GM18870 (cell line): ENCODE results near the gene RTBDN.
"Not testable (repeated sequence)": the region's sequence is repeated elsewhere in the genome, so short reads cannot be mapped to it uniquely, and the experiment has no call there.

ENCODE experiments used
- ATAC-seq: cut with Tn5 transposase; IDR thresholded peaks from one replicate; pipeline ENCODE4 v1.9.1; 2021; ENCODE audit warnings: moderate library complexity; ENCODE audit not compliant: unreplicated experiment

The RTBDN gene

DNA sequence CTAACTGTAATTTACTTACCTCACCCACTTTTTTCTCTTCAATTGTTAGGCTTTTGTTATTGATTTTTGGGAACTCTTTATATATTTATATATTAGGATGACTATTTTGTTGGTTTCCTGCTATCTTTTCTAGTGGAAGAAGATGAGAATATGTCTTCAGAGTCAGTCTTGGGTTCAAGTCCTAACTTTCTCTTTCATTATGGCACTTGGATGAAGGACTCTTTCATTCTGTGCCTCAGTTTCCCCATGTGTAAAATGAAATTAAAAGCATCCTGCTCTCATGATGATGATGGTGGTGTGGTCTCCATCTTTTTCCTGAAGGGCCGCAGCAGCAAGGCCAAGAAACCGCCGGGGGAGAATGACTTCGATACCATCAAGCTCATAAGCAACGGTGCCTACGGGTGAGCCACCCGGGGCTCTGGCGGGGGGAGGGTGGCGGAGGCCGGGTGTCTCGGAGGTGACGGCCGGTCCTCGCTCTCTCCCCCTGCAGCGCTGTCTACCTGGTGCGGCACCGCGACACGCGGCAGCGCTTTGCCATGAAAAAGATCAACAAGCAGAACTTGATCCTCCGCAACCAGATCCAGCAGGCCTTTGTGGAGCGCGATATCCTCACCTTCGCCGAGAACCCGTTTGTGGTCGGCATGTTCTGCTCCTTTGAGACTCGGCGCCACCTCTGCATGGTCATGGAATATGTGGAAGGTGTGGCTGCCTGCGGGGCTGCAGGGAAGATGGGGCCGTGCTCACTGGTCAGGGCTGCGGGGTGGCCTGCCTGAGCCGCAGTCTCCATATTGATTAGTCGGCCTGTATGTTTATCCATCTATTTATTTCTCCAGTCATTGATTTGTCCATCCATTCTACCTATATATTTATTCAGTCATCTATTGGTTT, 23.9 kb upstream of the RTBDN start:
- no peak for ATAC-seq

DNA sequence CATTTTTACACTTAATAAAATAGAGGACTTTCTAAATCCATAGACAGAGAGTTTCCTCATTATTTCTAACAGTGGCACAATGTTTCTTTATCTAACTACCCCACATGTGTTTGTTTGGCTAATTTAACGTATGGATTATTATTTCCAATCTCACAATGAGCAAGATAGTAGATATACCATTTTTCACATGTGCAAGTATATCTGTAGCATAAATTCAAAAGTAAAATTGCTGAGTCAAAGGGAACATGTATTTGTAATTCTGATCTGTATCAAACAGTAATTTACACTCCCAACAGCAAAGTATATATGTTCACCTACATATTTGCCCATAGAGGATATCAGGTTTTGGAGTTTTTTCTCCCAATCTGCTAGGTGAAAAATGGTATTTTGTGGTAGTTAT, 22.3 kb upstream of the RTBDN start:
- ATAC-seq, result no peak

DNA sequence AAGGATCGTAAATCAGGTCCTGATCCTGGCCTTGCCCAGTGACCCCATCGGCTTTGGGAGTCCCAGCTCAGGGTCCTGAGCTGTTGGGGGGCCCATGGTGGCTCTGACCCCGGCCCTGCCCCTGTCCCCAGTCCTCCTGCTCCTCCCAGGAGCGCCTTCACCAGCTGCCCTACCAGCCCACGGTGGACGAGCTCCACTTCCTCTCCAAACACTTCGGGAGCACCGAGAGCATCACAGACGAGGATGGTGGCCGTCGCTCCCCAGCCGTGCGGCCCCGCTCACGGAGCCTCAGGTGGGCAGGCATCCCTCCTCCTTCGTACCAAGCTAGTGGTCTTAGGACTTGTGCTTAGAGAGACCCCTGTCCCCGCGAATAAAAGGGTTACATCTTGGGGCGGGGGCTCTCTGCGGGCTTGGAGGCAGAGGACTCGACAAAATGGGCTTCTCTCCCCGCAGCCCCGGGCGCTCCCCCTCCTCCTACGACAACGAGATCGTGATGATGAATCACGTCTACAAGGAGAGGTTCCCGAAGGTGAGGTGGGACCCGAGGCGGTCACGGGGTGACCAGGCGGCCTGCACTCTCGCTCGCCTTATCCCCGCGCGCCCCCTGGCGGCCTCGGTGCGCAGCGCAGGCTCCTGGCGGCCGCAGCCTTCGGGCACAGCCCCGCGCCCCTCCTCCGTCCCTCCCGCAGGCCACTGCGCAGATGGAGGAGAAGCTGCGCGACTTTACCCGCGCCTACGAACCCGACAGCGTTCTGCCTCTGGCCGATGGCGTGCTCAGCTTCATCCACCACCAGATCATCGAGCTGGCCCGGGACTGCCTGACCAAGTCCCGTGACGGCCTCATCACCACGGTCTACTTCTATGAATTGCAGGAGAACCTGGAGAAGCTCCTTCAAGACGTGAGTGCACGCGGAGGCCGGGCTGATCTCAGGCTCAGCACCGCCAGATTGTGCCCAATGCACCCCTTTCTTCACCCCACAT, 13.1 kb upstream of the RTBDN start:
- ATAC-seq, result no peak

DNA sequence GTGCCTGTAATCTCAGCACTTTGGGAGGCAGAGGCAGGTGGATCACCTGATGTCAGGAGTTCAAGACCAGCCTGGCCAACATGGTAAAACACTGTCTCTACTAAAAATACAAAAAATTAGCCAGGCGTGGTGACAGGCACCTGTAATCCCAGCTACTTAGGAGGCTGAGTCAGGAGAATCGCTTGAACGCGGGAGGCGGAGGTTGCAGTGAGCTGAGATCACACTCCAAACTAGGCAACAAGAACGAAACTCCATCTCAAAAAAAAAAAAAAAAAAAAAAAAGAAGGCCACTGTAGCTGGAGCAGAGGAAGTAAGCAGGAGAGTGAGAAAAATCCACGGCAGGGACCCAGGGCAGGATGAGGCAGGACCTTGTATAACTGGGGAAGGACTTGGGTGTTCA, 12.2 kb upstream of the RTBDN start:
- not testable (repeated sequence) for ATAC-seq

DNA sequence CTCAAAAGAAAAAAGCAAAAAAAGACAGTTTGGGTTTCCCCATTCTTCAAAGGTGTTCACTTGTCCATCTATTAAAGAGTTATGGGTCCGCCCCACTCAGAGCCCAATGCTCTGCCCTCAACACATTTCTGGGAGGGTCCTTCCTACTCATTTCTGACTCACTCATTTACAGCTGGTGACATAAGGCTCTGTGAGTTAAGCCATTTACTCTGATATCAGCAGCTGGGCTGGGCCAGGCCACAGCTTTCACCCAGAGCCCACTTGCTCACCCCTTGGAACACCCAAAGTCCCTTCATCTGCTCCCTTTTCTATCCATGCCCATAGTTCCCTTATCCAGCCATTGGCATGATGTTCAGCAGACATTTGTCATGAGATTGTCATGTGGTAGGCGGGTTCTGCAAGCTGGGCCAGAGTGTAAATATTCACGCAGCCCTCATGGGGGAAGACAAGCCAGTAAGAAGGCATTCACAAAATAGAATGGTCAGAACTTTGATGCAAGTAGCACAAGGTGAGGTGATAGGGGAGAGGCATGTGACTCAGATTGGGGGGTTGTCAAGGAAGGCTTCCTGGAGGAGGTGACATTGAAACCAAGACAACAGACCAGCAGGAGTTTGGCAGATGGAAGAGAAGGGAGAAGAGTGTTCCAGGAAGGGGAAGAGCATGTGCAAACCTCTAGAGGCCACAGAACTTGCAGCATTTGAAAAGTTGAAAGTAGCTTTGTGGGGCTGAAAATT, 9.8 kb upstream of the RTBDN start:
- no peak for ATAC-seq

DNA sequence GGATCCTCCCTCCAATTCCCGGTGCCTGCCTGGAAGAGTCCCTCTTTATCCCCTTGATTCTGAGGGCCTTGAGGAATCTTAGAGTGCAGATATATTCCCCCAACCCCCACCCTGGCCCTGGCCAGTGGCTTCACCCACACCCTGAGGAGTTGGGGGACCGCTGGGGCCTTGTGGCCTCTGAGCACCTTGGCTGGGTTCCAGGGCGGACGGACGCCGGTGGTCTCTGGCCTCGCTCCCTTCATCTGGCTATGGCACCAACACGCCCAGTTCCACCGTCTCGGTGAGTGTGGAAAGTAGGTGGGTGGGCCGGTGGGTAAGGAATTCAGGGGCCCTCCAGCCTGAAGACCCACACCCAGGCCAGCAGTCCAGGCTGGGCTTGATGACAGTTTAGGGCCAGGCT, 8.9 kb upstream of the RTBDN start:
- ATAC-seq, result no peak

DNA sequence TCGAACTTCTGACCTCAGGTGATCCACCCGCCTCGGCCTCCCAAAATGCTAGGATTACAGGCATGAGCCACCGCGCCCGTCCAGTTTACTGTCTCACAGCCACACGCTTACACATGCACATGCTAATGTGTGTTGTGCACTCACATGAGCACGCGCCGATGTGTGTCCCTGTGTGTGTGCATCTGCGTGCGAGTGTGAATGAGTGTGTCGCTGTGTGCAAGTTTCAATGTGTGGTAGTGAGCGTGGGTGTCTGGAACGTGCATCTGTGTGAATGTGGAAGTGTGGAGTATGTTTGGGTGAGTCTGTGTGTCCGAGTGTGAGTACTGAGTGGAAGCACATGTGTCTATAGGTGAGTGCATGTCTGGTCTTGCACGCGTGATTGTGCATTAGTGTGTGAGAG, 8.1 kb upstream of the RTBDN start:
- ATAC-seq, result no peak

DNA sequence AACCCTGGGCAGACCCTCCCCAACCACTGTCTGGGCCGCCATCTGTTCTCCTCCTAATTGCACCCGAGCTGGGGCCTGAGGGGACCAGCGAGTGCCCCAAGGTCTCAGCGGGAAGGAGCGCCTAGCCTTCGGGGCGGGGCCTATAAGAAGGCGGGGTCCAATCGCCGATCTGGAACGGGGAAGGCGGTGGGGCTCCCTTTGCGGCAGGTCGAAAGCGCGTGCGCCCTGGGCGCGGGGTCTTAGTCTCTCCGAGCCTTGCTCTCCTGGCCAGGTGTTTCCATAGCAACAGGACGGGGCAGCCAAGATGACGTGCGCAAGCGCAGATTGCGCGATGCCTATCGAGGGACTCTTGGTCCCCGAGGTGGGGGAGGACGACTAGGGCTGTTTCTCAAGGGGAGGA, 6.7 kb upstream of the RTBDN start:
- ATAC-seq, result no peak

DNA sequence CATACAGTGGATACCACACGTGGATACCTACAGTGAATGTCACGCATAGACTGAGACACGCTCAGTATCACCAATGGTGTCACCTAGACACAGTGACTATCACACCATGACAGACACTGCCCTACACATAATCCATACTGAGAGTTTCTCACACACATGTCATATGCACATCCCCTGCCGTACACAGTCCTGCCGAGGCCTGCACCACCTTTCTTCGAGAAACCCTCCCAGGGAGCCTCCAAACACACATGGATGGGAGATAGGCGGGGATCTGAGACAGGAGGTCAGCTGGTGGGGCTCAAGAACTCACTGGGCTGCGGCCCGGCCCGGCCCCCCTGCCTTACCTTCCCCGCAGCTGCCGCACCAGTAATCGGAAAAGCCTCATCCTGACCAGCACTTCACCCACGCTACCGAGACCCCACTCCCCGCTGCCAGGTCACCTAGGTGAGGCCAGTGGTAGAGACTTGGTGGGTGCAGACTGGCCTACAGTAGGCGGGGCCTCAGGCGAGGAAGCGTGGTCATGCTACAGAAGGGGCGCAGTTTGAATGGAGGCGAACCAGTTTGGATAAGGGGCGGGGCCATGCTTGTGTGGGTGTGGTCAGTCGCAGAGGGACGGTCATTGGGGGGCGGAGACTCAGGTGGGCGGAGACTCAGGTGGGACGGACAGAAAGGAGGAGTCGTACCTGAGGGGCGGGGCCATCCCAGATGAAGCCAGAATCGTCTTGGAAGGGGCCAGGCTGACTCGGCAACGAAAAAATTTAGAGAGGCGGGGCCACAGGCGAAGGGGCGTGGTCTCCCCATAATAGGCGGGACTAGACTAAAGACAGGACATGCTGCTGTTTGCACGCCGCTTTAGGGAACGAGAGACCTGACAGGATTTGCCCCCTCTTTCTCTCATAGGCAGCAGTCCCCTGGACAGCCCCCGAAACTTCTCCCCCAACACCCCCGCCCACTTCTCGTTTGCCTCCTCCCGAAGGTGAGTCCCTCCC, 6.0 kb upstream of the RTBDN start:
- ATAC-seq, result no peak

DNA sequence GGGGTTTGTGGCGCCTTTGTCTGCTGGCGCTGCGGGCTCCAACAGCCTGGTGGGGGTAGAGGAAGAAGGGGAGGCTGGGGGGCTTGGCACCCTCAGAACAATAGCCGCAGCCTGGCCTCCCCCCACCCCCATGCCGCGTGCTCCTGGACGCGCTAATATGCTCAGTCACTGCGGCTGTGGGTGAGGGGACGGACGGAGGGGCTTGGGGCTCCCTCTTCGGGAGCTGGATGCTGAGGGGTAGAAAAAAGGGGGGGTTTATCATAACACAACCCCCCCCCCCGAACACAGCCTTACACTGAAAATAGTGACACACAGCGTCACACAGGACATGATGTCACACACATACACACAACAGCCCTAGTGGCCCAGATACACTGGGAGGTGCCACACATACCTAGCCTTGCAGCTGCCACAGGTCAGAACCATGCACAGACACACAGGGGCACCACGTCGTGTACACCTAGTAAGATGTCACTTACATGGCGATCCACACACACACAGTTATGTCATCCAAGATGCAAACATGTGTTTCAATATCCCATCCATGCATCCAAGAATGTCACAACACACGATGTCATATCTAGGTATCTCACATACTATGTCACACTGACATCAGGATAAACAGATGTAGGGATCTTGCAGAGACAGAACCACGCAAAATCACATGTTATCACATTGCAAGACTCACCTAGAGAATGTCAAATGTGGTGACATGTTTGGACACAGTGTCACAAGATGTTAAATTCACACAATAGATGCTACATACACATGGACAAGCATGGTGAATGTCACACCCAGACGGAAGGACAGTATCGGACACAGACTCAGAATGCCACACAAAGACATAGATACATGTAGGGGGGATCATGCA, 4.7 kb upstream of the RTBDN start:
- ATAC-seq, result no peak

DNA sequence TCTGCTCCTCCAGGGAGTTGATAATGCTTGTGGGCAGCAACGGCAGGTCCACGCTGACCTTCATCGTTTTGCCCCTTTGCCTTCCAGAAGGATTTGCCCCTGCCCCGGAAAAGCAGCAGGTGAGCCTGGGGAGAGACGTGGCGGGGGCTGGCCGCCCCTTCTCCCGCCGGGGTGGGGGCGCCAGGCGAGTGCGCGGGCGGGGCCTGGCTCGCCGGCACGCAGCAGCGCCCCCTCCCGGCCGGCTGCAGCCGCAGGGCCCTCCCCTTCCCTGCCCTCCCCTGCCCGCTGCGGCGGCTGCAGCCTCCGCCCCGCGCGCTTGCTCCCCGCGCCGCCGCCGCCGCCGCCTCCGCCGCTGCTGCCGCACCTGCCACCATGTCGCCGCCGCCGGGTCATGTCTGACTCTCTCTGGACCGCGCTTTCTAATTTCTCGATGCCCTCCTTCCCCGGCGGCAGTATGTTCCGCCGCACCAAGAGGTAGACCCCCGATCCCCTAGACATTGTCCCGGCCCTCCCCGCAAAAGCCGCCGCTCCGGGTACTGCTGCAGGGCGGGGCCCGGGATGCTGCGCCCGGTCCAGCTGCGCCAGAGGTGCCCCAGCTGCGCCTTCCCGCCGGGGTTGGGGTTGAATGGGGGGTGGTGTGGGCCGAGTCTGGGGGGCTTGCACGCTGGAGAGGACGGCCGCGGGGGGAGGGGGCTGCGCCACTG, 4.0 kb upstream of the RTBDN start, which contains the start of gene MAST1:
TSS of gene MAST1 (plus strand) at position 334 of the 704 bp plus-strand sequence. CDS start at position 392, 58 bp downstream.
- no peak for ATAC-seq

DNA sequence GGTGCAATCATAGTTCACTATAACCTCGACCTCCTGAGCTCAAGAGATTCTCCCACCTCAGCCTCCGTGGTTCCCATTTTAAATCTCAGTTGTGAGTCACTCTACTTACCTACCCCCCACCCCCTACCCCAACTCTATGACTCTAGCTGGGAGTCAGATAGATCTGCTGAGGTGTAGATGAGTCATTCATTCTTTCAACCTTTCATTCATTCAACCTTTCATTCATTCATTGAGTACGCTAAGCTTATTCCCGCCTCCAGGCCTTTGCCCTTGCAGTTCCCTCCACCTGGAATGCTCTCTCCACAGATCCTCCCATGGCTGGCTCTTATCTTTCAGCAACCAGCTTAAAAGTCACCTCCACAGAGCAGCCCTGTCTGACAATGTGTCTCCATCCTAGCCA, 2.8 kb upstream of the RTBDN start:
- ATAC-seq, result no peak

DNA sequence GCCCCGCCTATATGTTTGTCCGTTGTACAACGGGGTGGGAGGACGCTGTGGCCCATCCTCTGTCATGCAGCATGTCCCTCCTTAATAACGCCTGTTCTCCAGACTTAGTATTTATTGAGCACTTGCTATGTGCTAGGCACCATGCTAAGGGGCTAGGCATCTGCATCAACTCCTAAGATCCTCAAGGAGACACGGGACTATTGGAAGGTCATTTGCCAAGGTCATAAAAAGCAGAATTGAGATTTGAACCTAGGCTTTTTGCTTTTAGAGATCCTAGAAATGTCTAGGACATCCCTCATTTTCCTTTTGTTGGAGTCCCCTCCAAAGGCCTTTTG, 2.1 kb upstream of the RTBDN start:
- ATAC-seq, result no peak

DNA sequence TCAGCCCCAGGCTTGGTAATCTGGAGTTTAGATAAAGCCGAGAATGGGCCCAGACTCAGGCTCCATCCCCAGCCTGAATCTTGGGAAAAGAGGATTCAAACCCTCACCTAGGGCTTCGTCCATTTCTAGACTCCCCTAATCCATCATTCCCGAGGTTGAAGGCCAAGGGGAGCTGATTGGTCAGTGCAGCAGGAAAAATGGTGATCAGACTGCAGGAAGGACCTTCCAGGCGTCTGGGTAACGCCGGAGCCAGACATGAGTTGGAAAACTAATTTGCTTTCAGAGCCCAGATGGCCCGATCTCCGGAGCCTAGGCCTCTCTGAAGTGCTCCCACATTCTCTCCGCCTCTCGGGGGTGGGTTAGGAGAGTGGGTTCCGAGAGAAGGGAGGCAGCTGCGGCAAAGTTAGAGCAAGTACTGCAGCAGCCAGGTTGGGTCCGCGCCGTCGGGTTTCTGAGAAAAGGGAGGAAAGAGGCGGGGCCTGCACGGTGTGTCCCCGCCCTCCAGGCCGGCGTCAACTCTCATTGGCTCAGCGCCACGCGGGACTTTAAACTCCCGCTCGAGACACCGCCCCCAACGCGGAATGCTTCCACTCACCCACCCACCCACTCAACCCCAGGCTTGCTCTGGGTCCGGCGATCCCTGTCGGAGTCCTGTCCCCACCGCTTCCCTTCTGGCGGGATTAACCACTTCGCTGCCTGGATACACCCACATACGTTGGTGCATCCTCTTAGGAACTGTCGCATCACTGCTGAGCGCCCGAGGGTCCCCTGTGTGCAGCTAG, 788 bp upstream of the RTBDN start:
- ATAC-seq, result no peak

DNA sequence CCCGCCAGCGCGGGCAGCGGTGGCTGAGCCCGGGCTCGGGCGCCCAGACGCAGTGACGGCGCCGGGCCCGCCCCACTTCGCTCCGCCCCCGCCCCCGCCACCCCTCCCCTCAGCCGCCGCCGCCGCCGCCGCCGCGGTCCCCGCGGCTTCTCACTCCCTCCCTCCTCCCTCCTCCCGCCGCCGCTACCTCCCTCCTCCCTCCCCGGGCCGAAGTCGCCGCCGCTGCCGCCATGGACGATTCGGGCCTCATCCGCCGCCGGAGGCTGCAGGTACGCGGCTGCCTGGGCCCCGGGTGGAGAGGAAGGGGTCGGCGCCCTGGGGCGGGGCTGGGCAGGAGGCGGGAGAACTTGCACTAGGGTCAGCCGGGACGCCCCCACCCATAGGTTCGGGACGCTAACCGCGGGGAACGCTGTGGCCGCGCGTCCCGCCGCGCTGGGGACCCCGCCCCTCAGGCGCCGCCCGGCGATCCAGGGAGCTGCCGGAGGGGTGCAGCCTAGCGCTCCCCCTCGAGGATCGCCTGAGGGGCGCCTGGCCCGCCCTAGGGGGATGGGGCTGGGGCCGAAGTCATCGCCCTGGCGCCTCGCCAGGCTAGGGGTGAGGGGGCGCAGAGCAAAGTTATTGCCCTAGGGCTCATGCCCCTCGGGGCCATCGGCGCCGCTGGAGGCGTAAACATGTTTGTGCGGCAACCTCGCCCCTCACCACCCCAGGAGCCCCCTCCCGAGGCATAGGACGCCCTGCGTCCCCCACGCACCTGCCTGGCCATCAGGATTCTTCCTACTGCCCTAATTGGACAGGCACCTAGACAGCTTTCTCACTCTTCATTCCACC, 427 bp downstream of the RTBDN start:
- ATAC-seq, result no peak

DNA sequence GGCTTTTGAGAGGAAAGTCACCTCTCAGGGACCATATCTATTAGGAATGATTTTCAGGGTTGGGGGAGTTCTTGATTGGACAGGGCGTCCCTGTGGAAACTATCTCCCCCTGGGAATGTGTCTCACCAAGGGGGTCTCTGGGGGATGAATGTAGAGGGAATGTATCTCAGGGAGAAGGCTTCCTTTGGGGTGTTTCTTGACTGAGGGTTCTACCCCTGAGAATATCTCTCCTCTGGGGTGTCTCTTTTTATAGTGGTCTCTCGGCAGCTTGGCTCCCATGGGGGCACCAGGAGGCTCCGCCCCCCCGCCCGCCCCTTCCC, 1.0 kb downstream of the RTBDN start:
- ATAC-seq, result no peak

DNA sequence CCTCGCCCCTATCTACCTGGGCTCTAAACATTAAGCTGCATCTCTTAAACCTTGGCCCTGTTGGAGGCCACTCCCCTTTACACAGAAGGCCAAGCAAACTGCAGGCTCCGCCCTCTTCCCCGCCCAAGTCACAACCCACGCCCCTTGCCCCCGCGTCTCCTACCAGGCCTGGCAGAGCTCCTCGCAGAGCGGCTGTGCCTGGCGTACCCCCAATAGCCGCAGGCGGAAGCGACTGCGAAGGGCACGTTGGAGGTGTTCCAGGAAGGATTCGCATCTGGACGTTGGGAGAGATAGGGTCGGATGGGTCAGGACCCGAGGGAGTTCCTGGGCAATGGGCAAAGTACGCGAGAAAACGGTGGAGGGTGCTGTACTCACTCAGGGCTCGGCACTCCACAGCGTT, 5.9 kb downstream of the RTBDN start:
- ATAC-seq, result no peak
